Measurements from ENCODE around the gene KRT6B. TPM values are rescaled to one million over a fixed set of nuclear protein-coding genes. Genes with fewer than 3 reads are reported as not detected.

The KRT6B gene
- total and polyA plus RNA-seq, 2 of the 8 experiments (the other 6 are each of a cell fraction or from before 2014, with no cell fraction given) = not detected

- Histone ChIP-seq H2BK12ac (ENCODE audit: low read depth, low read length) (no peak overlapping the region), H3K79me2 (ENCODE audit: control insufficient read depth in 1 of 2, insufficient read depth in 2 of 2, low read length in 2 of 2) (no peaks in the 10 kb centered on the region), H4K8ac (ENCODE audit: extremely low read depth, insufficient read depth, low read length) (no peak overlapping the region), H3K4ac (replicated peaks; ENCODE audit: insufficient read length, low read depth, low read length) (no peak overlapping the region), H3K56ac (replicated peaks; ENCODE audit: insufficient read length, low read depth, low read length) (no peak overlapping the region), H3K4me1 (replicated peaks in 1 of 4; ENCODE audit: control insufficient read depth in 3 of 4, insufficient read depth in 4 of 4, low read length in 3 of 4) (peaks cover 0 to 5% (median under 1%) of the 10 kb centered on the region in 4 experiments; a peak in 1 of 7 replicates), H4K20me1 (replicated peaks in 1 of 2; ENCODE audit: control insufficient read depth in 1 of 2, insufficient read depth in 2 of 2, low read length in 2 of 2) (no peaks in the 10 kb centered on the region), H2BK20ac (ENCODE audit: low read length) (no peak overlapping the region), H4K5ac (ENCODE audit: insufficient read length, low read depth, low read length) (no peak overlapping the region), H3K36me3 (ENCODE audit: control insufficient read depth in 2 of 4, insufficient read depth in 4 of 4, low read length in 3 of 4) (no peaks in the 10 kb centered on the region), H3K4me2 (ENCODE audit: insufficient read depth in 1 of 2, low read depth in 2 of 2, low read length in 2 of 2) (no peak overlapping the region), H3K23ac (ENCODE audit: insufficient read length) (no peak overlapping the region), H3K27ac (ENCODE audit: low read depth, low read length) (no peak overlapping the region), H4K91ac (replicated peaks; ENCODE audit: insufficient read length, low read length) (no peak overlapping the region), H3K9ac (replicated peaks in 1 of 4; ENCODE audit: extremely low read depth in 1 of 4, low read depth in 3 of 4, low read length in 3 of 4) (no peak overlapping the region), H2AFZ (ENCODE audit: low read length) (no peak overlapping the region), H3K14ac (ENCODE audit: insufficient read length) (no peak overlapping the region), H3K18ac (ENCODE audit: extremely low read depth, low read length) (no peak overlapping the region), H3K79me1 (ENCODE audit: low read depth, low read length) (no peaks in the 10 kb centered on the region), H3K4me3 (ENCODE audit: extremely low read depth in 1 of 4, insufficient read depth in 2 of 4, low read depth in 3 of 4, low read length in 4 of 4) (no peak overlapping the region), H2AK5ac (ENCODE audit: low read depth, low read length) (no peak overlapping the region), H3K27me3 (replicated peaks in 1 of 4; ENCODE audit: control insufficient read depth in 3 of 4, extremely low read depth in 1 of 4, insufficient read depth in 3 of 4, low read length in 3 of 4) (no peaks in the 10 kb centered on the region; a peak in 1 of 7 replicates), H2BK5ac (ENCODE audit: low read depth, low read length) (no peak overlapping the region), H3K9me3 (ENCODE audit: insufficient read depth in 2 of 2, low read depth in 1 of 2, low read length in 1 of 2) (no peaks in the 10 kb centered on the region), H2BK15ac (ENCODE audit: low read length) (no peak overlapping the region), H3K23me2 (ENCODE audit: low read depth, low read length) (peaks cover 3% of the 10 kb centered on the region; the same call in 1 of the 2 replicates), H2BK120ac (replicated peaks; ENCODE audit: low read depth, low read length) (no peak overlapping the region)
- no peak for FAIRE-seq
- POLR2A ChIA-PET (ENCODE audit: partially characterized antibody) = no interaction called here
- no peak for DNase-seq (ENCODE audit: low read depth in 1 of 2, low spot score in 2 of 2)
- CTCF ChIA-PET (ENCODE audit: partially characterized antibody) = interaction anchor here (0.5 to 3.1 kb wide), 20 partner anchors 11 to 771 kb away, joined by 3 to 15 read pairs (median 3); no protein-coding TSS in a partner anchor
- 88% methylated on average over 4 of the region's 4 CpGs; no CpG with 5 or more reads in 1 of the 2 experiments for WGBS, 2 experiments (ENCODE audit: extremely low coverage in 1 of 2, insufficient coverage in 1 of 2, insufficient read length in 1 of 2, insufficient replicate concordance in 2 of 2, low coverage in 1 of 2, low lambda C conversion rate in 2 of 2, missing lambda C conversion rate in 1 of 2)
- TF ChIP-seq SIN3A (conservative IDR thresholded peaks at IDR 0.05 in 1 of 2, IDR thresholded peaks at IDR 0.05 in 1 of 2; ENCODE audit: low read depth in 1 of 2, low read length in 2 of 2) (no peak), MAX (IDR thresholded peaks at IDR 0.05) (no peak), TAF1 (IDR thresholded peaks at IDR 0.05; ENCODE audit: low read depth, low read length) (no peak), POU5F1 (IDR thresholded peaks at IDR 0.05; ENCODE audit: low read depth, low read length) (no peak), KDM1A (IDR thresholded peaks at IDR 0.05; ENCODE audit: borderline replicate concordance, low read length) (no peak), CEBPB (IDR thresholded peaks at IDR 0.05; ENCODE audit: low read depth, low read length) (no peak), CHD2 (IDR thresholded peaks at IDR 0.05; ENCODE audit: low read length) (no peak), GABPA (IDR thresholded peaks at IDR 0.05; ENCODE audit: borderline replicate concordance, insufficient read depth, low read length) (no peak), USF2 (IDR thresholded peaks at IDR 0.05; ENCODE audit: low read length) (no peak), KDM4A (IDR thresholded peaks at IDR 0.05; ENCODE audit: low read depth, low read length, severe bottlenecking) (no peak), GTF2F1 (IDR thresholded peaks at IDR 0.05; ENCODE audit: borderline replicate concordance, low read depth, low read length) (no peak), JUN (IDR thresholded peaks at IDR 0.05; ENCODE audit: low read depth, low read length) (no peak), RBBP5 (IDR thresholded peaks at IDR 0.05; ENCODE audit: borderline replicate concordance, low read depth, low read length) (no peak)
These were observed 50.0 kb downstream of the KRT6B start for GRCh38 chr12:52401926-52402325.
